ENCODE results near the gene PTGR2.
"Not testable (repeated sequence)": the region's sequence is repeated elsewhere in the genome, so short reads cannot be mapped to it uniquely, and the experiment has no call there.

The PTGR2 gene

DNA sequence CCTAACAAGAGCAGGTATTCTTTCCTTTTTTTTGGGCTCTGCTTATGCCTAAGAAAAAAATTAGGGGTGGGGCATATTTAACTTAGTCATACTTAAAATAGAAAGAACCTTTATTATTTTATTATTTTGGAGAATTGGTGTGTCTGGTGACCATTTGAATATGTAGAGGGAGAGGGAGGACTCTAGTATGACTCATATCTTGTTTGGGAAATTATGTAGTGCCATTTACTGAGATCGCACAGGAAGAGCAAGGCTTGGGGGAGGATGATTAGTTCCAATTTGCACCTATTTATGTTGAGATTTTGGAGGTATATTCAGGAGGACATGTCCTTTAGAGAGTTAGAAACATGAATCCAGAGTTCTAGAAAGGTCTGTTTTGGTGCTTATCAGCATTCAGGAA is 44.9 kb downstream of the PTGR2 start:
- Histone ChIP-seq H3K4me2 (ENCODE audit: low read length) (no peak overlapping the region), H3K27ac (no peak overlapping the region), H3K4me1 (no peaks in the 10 kb centered on the region), H3K79me2 (peaks cover 13% of the 10 kb centered on the region), H3K4me3 (ENCODE audit: low read depth, low read length) (no peak overlapping the region), H3K27me3 (ENCODE audit: control insufficient read depth, insufficient read depth, low read length) (no peaks in the 10 kb centered on the region), H2AFZ (no peak overlapping the region), H3K9ac (no peak overlapping the region), H3K9me3 (ENCODE audit: control insufficient read depth, low read length) (no peaks in the 10 kb centered on the region), H3K36me3 (ENCODE audit: control insufficient read depth, insufficient read depth, low read length) (peaks cover 3% of the 10 kb centered on the region)
- TF ChIP-seq, protein P1, sequence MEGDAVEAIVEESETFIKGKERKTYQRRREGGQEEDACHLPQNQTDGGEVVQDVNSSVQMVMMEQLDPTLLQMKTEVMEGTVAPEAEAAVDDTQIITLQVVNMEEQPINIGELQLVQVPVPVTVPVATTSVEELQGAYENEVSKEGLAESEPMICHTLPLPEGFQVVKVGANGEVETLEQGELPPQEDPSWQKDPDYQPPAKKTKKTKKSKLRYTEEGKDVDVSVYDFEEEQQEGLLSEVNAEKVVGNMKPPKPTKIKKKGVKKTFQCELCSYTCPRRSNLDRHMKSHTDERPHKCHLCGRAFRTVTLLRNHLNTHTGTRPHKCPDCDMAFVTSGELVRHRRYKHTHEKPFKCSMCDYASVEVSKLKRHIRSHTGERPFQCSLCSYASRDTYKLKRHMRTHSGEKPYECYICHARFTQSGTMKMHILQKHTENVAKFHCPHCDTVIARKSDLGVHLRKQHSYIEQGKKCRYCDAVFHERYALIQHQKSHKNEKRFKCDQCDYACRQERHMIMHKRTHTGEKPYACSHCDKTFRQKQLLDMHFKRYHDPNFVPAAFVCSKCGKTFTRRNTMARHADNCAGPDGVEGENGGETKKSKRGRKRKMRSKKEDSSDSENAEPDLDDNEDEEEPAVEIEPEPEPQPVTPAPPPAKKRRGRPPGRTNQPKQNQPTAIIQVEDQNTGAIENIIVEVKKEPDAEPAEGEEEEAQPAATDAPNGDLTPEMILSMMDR (IDR thresholded peaks at IDR 0.05), result no peak

DNA sequence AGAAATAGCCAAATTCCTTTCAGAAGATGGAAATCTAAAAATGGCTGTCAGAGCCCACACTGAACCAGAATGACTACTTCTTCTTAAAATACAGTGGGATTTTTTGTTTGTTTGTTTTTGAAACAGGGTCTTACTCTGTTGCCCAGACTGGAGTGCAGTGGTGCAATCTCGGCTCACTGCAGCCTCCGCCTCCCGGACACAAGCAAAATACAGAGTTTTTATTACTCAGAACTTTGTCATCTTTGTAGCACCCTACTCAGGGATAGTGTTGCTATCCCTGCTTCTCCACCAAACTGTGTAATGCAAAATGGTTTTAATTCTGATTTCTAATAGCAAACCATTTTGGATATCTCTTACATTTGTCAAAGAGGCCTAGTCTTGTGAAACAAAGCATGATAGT is 51.4 kb downstream of the PTGR2 start:
- no peaks in the 10 kb centered on the region for H3K27me3 ChIP-seq (ENCODE audit: control insufficient read depth, insufficient read depth, low read length)
- no peaks in the 10 kb centered on the region for H3K9me3 ChIP-seq (ENCODE audit: control insufficient read depth, low read length)
- no peak overlapping the region for H3K27ac ChIP-seq
- no peak overlapping the region for H2AFZ ChIP-seq
- no peak overlapping the region for H3K4me3 ChIP-seq (ENCODE audit: low read depth, low read length)
- H3K4me1 ChIP-seq, result no peaks in the 10 kb centered on the region
- no peaks in the 10 kb centered on the region for H3K36me3 ChIP-seq (ENCODE audit: control insufficient read depth, insufficient read depth, low read length)
- no peak overlapping the region for H3K4me2 ChIP-seq (ENCODE audit: low read length)
- TF ChIP-seq, protein P1 (IDR thresholded peaks at IDR 0.05), result no peak
- H3K9ac ChIP-seq, result no peak overlapping the region
- peaks cover 6% of the 10 kb centered on the region for H3K79me2 ChIP-seq

DNA sequence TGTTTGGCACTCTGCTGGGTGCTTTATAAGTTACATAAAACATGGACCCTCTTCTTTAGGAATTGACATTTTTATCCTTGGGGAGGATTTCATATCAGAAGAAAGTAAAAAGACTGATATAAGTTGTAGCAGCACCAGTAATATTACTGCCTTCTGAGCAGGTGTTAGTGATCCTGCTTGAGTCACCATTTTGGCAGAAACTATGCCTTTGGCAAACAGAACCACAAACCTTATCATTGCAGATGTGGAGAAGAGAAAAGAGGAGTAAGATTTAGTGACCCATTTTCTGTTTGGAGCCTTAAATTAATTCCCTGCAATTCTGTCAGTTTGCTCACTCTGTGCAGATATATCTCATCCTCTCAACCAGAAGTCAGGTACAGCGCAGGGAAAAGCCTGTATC is 58.0 kb downstream of the PTGR2 start:
- no peak overlapping the region for H3K27ac ChIP-seq
- H3K79me2 ChIP-seq, result peaks cover 13% of the 10 kb centered on the region
- H3K36me3 ChIP-seq (ENCODE audit: control insufficient read depth, insufficient read depth, low read length), result no peaks in the 10 kb centered on the region
- TF ChIP-seq, protein P1 (IDR thresholded peaks at IDR 0.05), result no peak
- H3K4me3 ChIP-seq (ENCODE audit: low read depth, low read length), result no peak overlapping the region
- H3K27me3 ChIP-seq (ENCODE audit: control insufficient read depth, insufficient read depth, low read length), result no peaks in the 10 kb centered on the region
- H3K9ac ChIP-seq, result no peak overlapping the region
- no peak overlapping the region for H3K4me2 ChIP-seq (ENCODE audit: low read length)
- H2AFZ ChIP-seq, result no peak overlapping the region
- H3K9me3 ChIP-seq (ENCODE audit: control insufficient read depth, low read length), result no peaks in the 10 kb centered on the region
- H3K4me1 ChIP-seq, result no peaks in the 10 kb centered on the region

DNA sequence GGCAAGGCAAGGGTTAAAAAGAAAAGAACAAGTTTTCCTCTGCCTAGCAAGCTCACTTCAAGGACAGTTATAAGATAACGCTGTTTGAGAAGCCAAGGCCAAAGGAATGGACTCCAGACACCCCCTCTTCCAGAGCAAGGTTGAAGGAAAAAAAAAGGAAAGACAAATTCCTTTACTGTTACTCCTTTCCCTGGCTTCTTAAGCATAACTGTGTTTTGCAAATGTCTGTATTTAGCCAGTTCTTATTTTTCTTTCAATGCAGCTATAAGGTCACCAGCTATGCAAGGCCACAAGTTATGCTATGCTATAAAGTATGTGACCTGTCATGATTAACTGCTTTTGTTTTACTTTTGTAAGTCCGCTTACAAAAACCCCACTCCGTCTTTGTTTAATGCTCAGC is 61.6 kb downstream of the PTGR2 start:
- Histone ChIP-seq H3K27me3 (ENCODE audit: control insufficient read depth, insufficient read depth, low read length) (no peaks in the 10 kb centered on the region), H3K4me1 (no peaks in the 10 kb centered on the region), H3K27ac (no peak overlapping the region), H3K36me3 (ENCODE audit: control insufficient read depth, insufficient read depth, low read length) (no peaks in the 10 kb centered on the region), H3K9me3 (ENCODE audit: control insufficient read depth, low read length) (no peaks in the 10 kb centered on the region), H3K4me2 (ENCODE audit: low read length) (no peak overlapping the region), H2AFZ (no peak overlapping the region), H3K4me3 (ENCODE audit: low read depth, low read length) (no peak overlapping the region), H3K79me2 (peaks cover 11% of the 10 kb centered on the region), H3K9ac (no peak overlapping the region)
- TF ChIP-seq, protein P1 (IDR thresholded peaks at IDR 0.05), result no peak

DNA sequence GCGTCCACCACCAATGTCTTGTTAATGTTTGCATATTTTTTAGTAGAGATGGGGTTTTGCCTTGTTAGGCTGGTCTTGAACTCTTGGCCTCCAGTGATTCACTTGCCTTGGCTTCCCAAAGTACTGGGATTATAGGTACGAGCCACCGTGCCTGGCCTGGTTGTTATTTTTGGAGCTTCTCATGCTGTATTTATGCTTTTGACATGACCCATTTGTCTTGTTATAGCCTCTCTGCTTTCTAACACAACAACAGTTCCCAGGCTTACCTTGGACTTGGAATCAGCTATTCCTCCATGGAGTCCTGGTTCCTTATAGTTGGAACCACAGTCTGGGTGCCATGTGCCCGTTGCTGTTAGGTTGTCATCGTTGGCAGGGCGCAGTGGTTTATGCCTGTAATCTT is 64.7 kb downstream of the PTGR2 start:
- Histone ChIP-seq H3K4me2 (ENCODE audit: low read length) (no peak overlapping the region), H2AFZ (no peak overlapping the region), H3K27me3 (ENCODE audit: control insufficient read depth, insufficient read depth, low read length) (no peaks in the 10 kb centered on the region), H3K9ac (no peak overlapping the region), H3K9me3 (ENCODE audit: control insufficient read depth, low read length) (no peaks in the 10 kb centered on the region), H3K4me1 (no peaks in the 10 kb centered on the region), H3K4me3 (ENCODE audit: low read depth, low read length) (no peak overlapping the region), H3K27ac (no peak overlapping the region), H3K36me3 (ENCODE audit: control insufficient read depth, insufficient read depth, low read length) (no peaks in the 10 kb centered on the region), H3K79me2 (peaks cover 19% of the 10 kb centered on the region)
- TF ChIP-seq, protein P1 (IDR thresholded peaks at IDR 0.05), result no peak

DNA sequence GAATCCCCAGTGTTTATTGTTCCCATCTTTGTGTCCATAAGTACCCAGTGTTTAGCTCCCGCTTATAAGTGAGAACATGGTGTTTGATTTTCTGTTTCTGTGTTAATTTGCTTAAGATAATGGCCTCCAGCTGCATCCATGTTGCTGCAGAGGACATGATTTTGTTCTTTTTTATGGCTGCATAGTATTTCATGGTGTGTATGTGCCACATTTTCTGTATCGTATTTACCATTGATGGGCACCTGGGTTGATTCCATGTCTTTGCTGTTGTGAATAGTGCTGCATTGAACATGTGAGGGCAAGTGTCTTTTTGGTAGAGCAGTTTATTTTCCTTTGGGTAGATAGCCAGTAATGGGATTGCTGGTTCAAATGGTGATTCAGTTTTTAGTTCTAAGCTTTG is 67.8 kb downstream of the PTGR2 start:
- not testable (repeated sequence) for H3K9ac ChIP-seq; H3K4me2 ChIP-seq (ENCODE audit: low read length); H3K9me3 ChIP-seq (ENCODE audit: control insufficient read depth, low read length); H3K36me3 ChIP-seq (ENCODE audit: control insufficient read depth, insufficient read depth, low read length); H3K27me3 ChIP-seq (ENCODE audit: control insufficient read depth, insufficient read depth, low read length); H3K4me3 ChIP-seq (ENCODE audit: low read depth, low read length); H3K4me1 ChIP-seq; H3K27ac ChIP-seq; H2AFZ ChIP-seq
- H3K79me2 ChIP-seq, result peaks cover 19% of the 10 kb centered on the region

All from parathyroid adenoma (tissue), 2 donors.